HL-60 (cell line): ENCODE results near the gene TNFRSF21.

Experiments used
- DNase-seq, 2 experiments: peaks; one replicate each; pipeline ENCODE4 v3.0.0-alpha.2; 2010 to 2020; ENCODE audit warnings: low read depth in 1 of 2, low spot score in 1 of 2
- H3K27ac ChIP-seq: fragments of 250-450 bp; sonication (Bioruptor Pico); replicated peaks from 2 replicates; pipeline ENCODE4 v1.5.1; 2020; ENCODE audit warnings: mild to moderate bottlenecking, moderate library complexity
- H3K27me3 ChIP-seq: fragments of 250-450 bp; sonication (Bioruptor Pico); 2 replicates; pipeline ENCODE4 v1.5.1; 2021; ENCODE audit warnings: mild to moderate bottlenecking, moderate library complexity; ENCODE audit not compliant: insufficient read depth, poor library complexity, severe bottlenecking
- H3K4me3 ChIP-seq: replicated peaks from 2 replicates; pipeline ENCODE4 v1.5.1; 2011; ENCODE audit warnings: mild to moderate bottlenecking, control low read depth, low read length; ENCODE audit not compliant: insufficient read depth
- CTCF ChIP-seq: IDR thresholded peaks from one replicate; pipeline ENCODE4 v1.5.1; 2011; ENCODE audit warnings: low read length, control low read depth, inconsistent platforms; ENCODE audit not compliant: insufficient read depth
- GABPA ChIP-seq: IDR thresholded peaks from 2 replicates; pipeline ENCODE4 v1.6.1; 2012; ENCODE audit warnings: low read depth
- POLR2AphosphoS5 ChIP-seq: IDR thresholded peaks from 2 replicates; pipeline ENCODE4 v1.6.1; 2012; ENCODE audit warnings: low read depth
- REST ChIP-seq: IDR thresholded peaks from 2 replicates; pipeline ENCODE4 v1.6.1; 2012; ENCODE audit warnings: low read depth; ENCODE audit not compliant: insufficient replicate concordance
- SPI1 ChIP-seq: IDR thresholded peaks from 2 replicates; pipeline ENCODE4 v1.6.1; 2012; ENCODE audit warnings: low read depth, mild to moderate bottlenecking, borderline replicate concordance
- long read RNA-seq: library from polyadenylated mRNA; unstranded; transcript quantifications from one replicate; pipeline ENCODE4 v2.0.0, GENCODE V29; 2020

The TNFRSF21 gene
- long read RNA-seq, transcript TNFRSF21-201 (6 exons, 3,595 nt), result major isoform, 14 of 20 reads
- long read RNA-seq, partial matches to known transcripts, result 0 of 20 reads
- long read RNA-seq, other reads (novel, unspliced or antisense), result 6 of 20 reads

- H3K27ac ChIP-seq, result no peak within 1 kb of the TSS
- peak; percentile 70 to 87 for DNase-seq
- peaks cover 13% of the 10 kb centered on the region for H3K27me3 ChIP-seq
- TF ChIP-seq GABPA (no peak), CTCF (peak; percentile 92)
- peak within 1 kb of the TSS; percentile 74 for H3K4me3 ChIP-seq
Observed at GRCh38 chr6:47309291-47310130, at the start of gene TNFRSF21. TNFRSF21 (minus strand) TSS chr6:47309905; CDS start chr6:47309511, 394 bp downstream.

- TF ChIP-seq REST (no peak), GABPA (no peak), POLR2AphosphoS5 (no peak)
- Histone ChIP-seq H3K27ac (no peak overlapping the region), H3K4me3 (no peak overlapping the region), H3K27me3 (no peaks in the 10 kb centered on the region)
- DNase-seq, result no peak
Observed at GRCh38 chr6:47358440-47359225, 48.9 kb upstream of the TNFRSF21 start.

- TF ChIP-seq POLR2AphosphoS5 (no peak), CTCF (no peak), REST (no peak), GABPA (no peak)
Observed at GRCh38 chr6:47357827-47358226, 48.1 kb upstream of the TNFRSF21 start.

GRCh38 chr6:47355496-47355895, 45.8 kb upstream of the TNFRSF21 start:
- H3K27me3 ChIP-seq, result no peaks in the 10 kb centered on the region
- TF ChIP-seq GABPA (no peak), SPI1 (no peak), REST (no peak), CTCF (no peak), POLR2AphosphoS5 (no peak)
- H3K4me3 ChIP-seq, result no peak overlapping the region
- H3K27ac ChIP-seq, result no peak overlapping the region
- DNase-seq, result no peak

More at GRCh38 chr6:47357827-47358226, 48.1 kb upstream of the TNFRSF21 start:
- DNase-seq, result no peak
- Histone ChIP-seq H3K27ac (no peak overlapping the region), H3K27me3 (no peaks in the 10 kb centered on the region), H3K4me3 (no peak overlapping the region)
